Measurements from ENCODE around the gene S100A8. TPM values are rescaled to one million over a fixed set of nuclear protein-coding genes. Genes with fewer than 3 reads are reported as not detected.
A peak's percentile ranks its signal among the peaks of the same experiment; 100 is the strongest.

Gene S100A8
- total RNA-seq, 1 experiment from 2014 or later = not detected

DNA sequence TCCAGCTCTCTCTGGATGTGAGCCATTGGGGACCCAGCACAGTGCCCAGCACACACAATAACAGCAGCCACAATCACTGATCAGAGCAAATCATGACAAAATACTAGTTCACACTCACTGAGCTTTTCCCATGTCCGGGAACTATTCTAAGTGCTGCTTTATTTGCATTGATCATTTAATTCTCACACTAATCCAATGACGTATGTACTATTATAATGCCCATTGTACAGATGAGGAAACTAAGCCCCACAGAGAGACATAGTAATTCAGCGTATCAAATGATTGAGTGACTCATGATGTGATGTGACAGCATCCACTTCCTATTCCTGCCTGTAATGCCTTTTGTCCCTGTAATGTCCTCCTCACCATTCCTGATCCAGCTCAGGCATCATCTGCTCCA lies 1.9 kb upstream of the S100A8 start:
- DNase-seq (ENCODE audit: low spot score) = no peak

DNA sequence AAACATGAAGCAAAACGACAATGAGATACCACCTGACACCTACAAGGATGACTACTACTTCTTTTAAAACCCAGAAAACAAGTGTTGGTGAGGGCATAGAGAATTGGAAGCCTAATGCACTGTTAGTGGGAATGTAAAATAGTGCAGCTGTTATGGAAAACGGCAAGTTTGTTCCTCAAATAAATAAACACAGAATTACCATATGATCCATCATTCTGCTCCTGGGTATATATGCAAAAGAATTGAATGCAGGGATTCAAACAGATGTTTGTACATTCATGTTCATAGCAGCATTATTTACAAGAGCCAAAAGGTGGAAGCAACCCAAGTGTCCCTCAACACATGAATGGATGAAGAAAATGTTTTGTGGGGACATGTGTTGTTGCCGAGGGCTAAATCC lies 1.4 kb upstream of the S100A8 start:
- DNase-seq (ENCODE audit: low spot score) = no peak

DNA sequence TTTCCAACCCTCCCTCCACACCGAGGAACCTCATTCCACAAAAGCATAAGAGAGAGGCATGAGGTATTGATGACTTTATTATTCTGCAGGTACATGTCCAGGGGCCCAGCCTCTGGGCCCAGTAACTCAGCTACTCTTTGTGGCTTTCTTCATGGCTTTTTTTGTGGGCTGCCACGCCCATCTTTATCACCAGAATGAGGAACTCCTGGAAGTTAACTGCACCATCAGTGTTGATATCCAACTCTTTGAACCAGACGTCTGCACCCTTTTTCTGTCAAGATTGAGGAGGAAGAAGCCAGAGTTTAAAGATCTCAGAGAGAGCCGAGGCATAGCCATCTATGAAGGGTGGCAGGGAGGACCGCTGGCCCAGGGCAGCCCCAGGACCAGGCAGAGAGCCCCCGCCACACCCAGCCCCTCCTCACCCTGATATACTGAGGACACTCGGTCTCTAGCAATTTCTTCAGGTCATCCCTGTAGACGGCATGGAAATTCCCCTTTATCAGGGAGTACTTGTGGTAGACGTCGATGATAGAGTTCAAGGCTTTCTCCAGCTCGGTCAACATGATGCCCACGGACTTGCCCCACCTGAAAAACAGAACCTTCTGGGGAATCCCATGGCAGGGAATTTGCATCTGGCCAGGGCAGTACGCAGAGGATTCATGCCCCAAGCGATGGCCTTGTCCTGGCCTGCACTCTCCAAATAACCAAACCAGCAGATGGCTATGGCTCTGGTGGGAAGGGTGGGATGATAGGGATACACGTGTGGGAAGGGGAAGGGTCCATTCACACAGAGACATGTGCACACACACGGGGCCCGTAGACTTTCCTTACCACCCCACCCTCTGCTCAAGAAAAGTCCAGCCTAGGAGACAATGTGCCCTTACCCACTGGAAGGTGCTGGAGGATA lies 647 bp downstream of the S100A8 start:
- DNase-seq (ENCODE audit: low spot score) = no peak

DNA sequence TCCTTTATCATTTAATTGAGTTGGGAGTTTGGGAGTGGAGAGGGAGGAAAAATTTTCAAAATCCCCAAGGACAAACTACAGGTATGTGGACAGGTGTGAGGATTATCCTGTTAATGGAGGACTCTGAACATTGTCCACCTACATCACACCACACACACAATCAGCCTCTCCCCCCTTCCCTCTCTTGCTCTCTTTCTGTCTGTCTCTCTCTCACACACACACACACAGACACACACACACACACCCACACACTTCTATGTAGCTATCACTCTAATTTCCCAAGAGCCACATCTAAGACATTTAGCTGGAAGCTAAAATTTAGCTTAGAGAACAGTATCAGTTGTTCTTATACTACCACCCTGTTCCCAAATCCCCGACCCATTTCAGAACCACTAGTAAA lies 1.5 kb downstream of the S100A8 start:
- no peak for DNase-seq (ENCODE audit: low spot score)

DNA sequence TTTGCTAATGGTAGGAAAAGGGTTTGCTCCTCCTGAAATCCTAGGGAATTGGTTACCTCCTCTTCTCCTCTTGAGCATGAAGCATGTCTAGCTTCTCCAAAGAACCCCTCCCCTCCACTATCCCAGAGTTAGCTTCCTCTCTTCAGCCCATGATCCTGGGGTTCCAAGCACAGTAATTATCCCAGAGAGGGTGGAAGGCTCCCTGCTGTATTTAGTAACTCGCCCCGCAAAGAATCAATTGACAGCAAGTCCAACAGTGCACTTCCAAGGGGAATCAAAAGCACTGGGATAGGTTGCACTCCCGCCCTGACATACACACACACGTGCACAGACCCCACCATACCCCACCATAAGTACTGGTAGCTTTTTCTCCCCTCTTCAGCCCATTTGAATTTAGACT lies 3.1 kb downstream of the S100A8 start:
- no peak for DNase-seq (ENCODE audit: low spot score)

DNA sequence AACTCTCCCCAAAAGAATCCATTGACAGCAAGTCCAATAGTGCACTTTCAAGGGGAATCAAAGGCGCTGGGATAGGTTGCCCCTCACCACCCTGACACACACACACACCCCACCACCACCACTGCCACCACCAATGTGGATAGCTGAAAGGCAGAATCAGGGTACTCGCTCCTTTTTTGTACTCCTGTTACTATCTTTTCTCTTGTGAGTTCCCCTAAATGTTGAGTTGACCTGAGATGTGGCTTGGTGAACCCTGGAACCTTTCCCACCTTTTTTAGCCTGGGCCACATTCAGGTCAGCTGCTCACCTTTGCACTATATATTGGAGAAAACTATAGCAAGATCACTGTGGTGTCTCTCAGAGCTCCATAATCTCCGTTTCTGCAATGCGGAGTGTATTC lies 3.9 kb downstream of the S100A8 start:
- DNase-seq (ENCODE audit: low spot score) = no peak

DNA sequence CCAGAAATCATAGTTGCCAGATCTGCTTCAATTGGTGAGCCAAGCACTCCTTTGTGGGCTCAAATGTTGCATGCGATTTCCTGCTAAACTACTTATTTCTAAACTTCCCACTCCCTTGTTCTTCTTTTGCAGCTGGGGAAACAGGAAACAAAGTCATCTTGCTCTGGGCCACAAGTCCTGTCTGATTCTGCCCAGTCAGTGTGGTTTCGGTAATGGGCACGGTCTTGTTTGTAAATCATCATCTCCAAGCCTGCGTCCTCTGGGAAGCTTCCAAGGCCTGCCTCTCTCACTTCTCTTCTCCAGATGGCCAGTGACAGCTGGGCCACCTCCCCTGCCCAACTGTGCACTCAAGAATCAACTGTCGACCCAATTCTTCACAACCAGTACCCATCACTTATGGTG lies 4.4 kb downstream of the S100A8 start:
- DNase-seq (ENCODE audit: low spot score) = no peak

DNA sequence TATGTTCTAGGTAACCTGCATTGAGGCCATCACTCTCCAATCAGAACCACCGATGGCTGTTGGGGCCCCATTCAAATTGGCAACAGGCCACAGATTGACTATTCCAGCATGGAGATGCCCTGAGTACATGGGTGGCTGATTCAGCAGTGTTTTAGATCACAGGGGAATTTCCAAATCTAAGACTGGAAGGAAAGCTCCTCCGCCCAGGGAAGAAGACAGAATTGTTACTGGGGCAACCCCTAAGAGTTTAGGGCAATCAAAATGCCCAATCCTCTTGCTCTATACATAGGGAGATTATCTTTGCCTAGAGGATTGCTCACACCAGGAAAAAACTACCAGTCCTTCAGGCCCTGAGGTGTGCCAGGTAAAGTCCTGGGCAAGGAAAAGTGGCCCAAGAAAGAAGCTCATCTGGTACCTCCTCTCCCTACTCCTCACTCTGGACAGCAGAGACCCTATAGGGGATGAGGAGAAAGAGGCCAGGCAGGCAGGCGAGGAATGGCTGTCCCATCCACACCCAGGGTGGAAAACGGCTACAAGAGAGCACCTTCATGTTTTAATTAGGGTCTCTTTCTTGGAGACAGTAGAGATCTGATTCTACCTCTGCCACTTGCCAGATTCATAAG lies 5.8 kb downstream of the S100A8 start:
- DNase-seq (ENCODE audit: low spot score) = no peak

DNA sequence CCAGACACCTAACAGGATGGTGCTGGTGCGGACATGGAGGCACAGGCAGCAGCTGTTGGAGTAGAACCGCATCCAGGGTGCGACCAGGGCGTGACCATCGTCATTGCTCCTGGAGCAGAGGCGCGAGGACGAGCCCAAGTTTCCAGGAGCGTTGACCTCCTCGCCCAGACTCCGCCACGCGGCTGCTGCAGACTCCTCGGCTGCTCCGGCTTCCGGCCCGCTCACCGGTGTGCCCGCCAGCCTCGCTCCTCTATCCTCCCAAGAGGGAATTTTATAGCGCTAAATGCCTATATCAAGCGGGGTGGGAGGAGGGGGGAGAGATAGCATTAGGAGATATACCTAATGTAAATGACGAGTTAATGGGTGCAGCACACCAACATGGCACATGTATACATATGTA lies 10.2 kb downstream of the S100A8 start:
- no peak for DNase-seq (ENCODE audit: low spot score)

DNA sequence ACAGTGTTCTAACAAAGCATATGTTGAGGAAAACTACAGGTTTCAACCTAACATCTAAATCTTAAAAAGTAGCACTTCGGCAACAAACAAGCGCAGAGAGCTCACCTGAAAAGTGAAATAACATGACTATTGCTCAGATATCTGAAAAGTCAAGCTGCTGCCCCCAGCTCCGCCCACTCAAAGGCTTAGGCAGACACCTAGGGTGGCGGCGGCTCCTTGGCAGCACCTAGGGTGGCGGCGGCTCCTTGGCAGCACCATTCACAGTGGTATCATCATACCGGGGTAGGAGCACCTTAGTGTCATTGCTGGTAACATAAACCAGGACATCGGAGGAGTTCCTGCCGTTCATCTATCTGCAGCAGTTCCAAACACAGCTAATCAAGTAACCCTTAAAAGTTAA lies 11.3 kb downstream of the S100A8 start:
- no peak for DNase-seq (ENCODE audit: low spot score)

DNA sequence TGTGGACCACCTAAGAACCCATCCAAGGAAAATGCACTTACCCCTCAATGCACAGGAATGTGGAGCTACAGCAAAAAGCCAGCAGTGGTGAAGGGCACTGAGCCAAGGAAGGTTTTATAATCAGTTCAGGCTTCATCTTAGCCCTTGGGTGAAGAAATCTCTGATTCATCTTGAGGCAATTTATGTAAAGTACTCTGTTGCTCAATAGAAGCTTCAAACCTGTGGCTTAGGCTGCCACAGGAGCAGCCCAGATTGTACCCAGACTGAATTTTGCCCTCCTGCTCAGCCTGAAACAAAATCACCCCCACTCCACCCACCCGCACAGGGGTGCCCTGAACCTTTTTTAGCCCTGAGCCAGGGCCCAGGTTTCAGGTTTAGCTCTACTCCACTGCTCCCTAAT lies 15.4 kb downstream of the S100A8 start, which contains the start of gene S100A12:
S100A12 (minus strand) TSS at position 111 of the 400 bp plus-strand sequence. CDS start 1,029 bp downstream, outside the sequence.
- DNase-seq (ENCODE audit: low spot score) = peak; percentile 91

DNA sequence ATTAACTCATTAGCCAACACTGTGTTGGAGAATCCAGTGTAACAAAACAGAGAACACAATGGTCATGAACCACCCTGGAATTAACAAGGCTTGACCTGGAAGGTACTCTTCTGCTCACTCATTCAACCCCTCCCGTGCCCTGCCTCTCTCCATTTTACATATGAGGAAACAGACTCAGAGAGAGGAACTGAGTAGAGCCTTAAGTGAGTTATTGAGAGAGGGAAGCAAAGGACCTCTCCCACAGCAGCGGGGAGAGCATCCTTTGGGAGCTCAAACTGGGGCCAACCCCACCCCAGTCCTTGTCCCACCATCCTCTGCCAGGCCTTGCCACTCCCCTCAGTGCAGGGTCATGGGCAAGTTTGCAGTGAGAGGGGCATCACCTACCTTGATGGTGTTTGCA lies 16.8 kb downstream of the S100A8 start:
- no peak for DNase-seq (ENCODE audit: low spot score)

DNA sequence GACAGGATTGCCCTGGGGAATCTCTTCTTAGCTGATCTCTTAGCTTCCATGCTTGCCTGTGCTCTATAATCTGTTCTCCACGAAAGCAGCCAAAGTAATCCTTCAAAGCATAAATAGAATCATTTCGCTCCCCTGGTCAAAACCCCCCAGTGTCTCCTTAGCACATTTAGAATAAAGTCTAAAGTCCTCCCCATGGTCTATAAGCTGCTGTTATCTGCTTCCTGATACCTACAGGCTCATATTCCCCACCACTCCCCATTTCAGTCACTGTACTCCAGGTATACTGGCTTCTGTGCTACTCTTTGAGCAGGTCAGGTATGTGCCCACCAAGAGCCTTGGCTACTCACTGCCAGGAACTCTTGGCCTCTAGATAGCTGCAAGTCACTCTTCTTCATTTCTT lies 18.3 kb downstream of the S100A8 start:
- DNase-seq (ENCODE audit: low spot score) = no peak

DNA sequence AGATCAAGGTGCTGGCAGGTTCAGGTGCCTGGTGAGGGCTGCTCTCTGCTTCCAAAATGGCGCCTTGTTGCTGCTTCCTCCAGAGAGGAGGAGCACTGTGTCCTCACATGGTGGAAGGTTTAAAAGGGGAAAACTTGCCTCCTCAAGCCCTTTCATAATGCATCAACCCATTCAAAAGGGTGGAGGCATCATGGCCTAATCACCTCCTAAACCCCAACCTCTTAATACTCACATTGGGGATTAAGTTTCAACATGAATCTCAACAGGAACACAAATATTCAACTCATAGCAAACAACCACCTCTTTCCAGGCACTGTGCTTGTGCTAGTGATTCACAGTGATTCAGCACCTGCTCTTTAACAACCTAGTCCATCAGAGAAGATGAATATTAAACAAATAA lies 19.6 kb downstream of the S100A8 start:
- no peak for DNase-seq (ENCODE audit: low spot score)

DNA sequence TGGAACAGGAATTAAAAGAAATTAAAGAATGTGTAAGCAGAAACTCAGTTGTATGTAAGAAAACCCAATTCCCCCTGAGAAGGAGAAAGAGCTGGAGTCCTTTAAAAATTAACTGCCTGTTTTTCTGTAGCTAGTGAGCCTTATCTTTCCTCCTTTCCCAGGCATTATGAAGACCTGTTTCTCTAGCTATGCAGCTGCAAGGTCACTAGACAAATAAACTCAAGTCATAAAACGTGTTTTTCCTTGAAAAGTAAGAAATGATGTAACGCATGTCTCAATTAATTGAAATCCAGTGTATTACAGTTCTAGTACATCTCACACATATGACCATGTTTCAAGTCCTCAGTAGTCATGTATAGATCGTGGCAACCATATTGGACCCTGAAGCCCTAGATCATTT lies 20.7 kb downstream of the S100A8 start:
- DNase-seq (ENCODE audit: low spot score) = no peak

DNA sequence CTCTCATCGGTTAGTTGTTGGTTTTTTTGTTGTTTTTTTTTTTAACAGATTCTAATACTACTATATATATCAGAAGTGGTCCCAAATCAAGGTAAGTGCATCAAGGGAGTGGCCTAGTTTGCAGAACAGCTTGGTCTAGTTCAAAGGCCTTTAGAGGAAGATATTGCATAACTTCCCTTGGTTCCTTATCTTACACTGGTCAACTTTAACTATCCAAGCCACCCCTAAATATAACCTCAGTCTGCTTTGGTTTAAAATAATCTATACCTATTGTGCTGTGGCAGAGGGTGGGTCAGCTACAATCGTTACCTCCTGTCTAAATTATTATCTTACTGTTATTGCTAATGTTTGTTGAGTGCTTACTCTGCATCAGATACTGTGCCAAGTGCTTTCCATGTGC lies 22.4 kb downstream of the S100A8 start:
- no peak for DNase-seq (ENCODE audit: low spot score)

DNA sequence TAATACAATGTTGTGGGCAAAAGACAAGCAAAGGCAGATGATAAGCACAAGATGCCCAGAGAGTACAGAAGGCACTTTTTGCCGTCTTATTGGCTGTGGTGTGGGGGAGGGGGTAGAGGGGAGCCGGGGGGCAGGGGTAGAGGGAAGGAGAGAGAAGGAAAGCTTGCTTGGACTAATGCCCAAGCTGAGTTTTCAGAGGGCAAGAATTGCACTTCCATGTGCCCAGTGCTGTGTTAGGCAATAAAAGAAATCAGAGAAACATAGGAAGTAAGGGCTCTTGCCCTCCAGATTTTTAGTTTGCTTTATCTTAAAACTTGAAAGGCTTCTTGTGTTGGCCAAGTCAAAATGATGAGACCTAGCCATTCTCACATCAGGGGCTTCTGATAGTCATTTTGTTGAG lies 23.8 kb downstream of the S100A8 start:
- no peak for DNase-seq (ENCODE audit: low spot score)

DNA sequence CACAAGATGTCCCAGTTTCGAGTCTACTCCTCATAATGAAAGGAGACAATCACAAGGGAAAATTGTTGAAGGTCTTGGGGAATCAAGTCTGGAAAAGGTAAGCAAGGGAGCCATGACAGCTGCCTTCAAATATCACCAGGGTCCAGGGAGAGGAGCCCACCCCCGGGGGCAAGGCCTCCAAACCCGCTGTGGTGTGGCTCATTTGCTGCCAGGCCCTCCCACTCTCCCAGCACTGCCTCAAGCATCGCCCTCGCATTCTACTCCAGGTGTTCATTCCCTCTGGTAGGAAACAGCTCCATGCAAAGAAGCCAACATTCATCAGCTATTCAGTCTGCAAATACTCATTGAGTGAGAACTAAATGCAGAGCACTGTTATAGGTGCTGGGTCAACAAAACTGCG lies 24.6 kb downstream of the S100A8 start:
- DNase-seq (ENCODE audit: low spot score) = no peak

DNA sequence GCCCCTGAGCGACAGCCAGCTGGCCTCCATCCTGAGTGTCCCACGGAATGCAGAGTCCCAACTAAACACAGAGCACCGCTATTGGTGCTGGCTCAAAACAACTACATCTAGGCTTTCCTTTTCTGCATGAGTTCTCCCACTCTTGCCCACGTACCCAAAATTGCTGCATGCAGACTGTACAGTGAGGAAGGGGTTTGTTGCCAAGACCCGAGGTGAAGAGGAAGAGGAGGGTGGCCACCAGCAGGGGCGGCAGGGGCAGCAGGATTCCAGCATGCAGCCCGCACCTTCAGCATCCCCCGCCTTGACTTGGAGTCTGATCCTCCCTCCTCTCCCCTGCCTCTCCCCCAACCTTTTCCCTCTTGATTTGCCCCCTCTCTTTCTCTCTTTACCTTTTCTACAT lies 25.2 kb downstream of the S100A8 start:
- no peak for DNase-seq (ENCODE audit: low spot score)

DNA sequence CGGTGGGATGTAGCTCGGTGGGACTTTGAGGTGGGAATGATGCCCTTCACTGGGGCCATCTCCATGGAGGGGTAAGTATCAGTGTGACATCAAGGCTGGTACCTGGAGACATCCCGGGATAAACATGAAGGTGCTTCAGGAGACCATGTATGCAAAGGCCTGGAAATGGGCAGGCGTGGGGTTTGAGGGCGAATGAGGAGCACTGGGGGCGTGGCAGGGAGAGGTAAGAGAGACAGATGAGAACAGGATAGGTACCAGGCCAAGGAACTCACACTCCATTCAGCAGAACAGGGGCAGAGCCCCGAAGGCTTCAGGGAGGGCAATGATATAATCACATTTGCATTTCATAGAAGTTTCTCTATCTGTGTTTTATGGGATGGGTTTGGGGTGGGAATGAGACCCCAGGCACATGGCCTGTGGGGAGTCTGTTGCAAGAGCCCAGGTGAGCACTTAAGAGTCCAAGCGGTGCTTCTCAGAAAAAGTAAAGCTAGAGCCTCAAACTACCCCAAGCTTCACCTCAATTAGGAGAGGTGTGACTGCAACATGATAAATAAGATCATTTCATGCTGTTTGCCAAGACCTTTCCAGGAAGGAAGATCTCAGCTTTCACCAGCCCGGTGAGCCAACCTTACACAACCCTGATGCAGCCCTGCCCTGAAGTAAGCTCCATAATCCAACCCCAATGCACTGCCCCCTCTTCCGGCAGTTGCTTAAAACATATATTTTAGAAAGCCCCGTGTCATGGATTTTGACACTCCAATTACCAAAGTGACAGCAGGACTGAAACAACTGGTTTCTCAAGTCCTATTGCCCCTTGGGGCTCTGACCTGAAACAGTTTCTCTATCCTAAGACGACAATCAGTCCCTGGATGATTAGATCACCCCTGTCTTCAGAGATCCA lies 25.9 kb downstream of the S100A8 start:
- no peak for DNase-seq (ENCODE audit: low spot score)

DNA sequence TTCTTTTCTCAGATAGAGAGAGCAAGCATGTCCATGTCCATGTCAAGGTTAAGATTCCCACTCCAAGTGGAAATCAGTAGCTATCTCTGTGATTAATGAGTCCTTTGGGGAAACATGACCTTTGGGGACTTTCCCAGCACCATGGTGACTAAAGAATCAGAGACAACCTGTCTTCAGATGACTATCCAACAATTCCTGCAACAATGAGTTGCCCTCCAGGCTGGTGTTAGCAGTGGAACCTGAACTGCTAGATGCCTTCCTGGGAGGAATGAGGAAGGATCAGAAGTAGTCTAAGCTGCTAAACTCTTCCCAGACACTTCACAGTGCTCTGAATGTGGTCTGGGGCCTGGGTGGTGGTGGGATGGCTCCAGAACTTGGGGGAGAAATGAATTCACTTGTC lies 26.7 kb downstream of the S100A8 start:
- no peak for DNase-seq (ENCODE audit: low spot score)

DNA sequence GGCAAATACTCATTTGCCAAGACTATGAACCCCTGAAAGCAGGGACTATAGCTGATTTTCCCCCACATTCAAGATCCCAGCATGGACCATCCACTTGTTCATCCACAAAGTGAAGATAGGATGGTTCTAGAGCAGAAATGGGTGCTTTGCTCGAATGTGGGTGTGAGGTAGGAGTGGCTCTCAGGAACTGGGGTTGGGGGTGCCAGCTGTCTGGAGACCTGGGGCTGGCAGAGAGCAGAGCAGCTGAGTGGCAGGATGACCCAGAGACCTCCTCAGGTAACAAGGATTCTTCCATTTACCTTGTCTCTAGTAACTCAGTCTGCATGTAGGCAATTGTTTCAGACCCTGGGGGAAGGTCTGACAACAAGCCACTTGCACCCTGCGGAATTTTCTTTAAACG lies 27.2 kb downstream of the S100A8 start:
- DNase-seq (ENCODE audit: low spot score) = no peak
